ENCODE results near the gene CCNF. TPM values are rescaled to one million over a fixed set of nuclear protein-coding genes. Genes with fewer than 3 reads are reported as not detected.
A peak's percentile ranks its signal among the peaks of the same experiment; 100 is the strongest.
"Not testable (repeated sequence)": the region's sequence is repeated elsewhere in the genome, so short reads cannot be mapped to it uniquely, and the experiment has no call there.

CCNF gene
- total RNA-seq, 1 donor from 2014 or later: 26.7 TPM

DNA sequence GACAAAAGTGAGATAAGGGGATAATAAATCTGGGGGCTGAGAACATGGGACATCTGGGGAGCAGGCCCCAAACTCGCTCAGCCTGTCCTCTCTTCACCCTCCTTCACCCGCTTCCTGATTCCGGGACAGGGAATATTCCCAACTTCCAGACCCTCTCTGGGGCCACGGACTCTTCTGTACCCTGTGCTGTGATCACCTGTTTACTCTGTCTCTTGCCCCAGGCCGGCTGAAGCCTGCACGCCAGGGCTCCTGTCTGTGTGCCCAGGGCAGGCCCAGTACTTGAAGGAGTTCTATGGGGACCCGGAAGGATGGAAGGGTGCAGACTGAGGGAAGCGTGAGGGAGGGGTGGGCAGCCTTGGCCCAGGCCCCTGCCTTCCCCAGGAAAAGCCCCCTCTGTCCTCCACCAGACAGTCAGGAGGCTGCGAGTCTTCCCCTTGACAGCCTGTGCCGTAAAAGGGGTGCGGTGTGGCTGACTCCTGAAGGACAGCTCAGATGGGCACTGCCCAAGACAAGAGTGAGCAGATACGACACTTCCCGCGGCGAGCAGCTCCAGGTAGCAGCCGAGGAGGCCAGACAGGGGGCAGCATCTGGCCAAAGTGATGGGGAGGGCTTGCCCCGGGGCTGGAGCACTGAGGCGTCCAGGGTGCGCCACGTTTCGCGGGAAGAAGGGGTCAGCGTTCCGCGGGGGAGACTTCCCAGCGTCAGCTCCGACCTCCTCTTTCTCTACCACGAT, 1.0 kb upstream of the CCNF start:
- peak in 1 of 2 donors; percentile 31 for DNase-seq (ENCODE audit: low read depth in 2 of 2)

GRCh38 chr16:2428784-2429033, 538 bp upstream of the CCNF start:
- no peak for DNase-seq (ENCODE audit: low read depth in 2 of 2)

GRCh38 chr16:2429771-2430663, 770 bp downstream of the CCNF start:
- peak in 1 of 2 donors; percentile 44 for DNase-seq (ENCODE audit: low read depth in 2 of 2)

- no peak for DNase-seq (ENCODE audit: low read depth in 2 of 2)
Observed at GRCh38 chr16:2432286-2432685, 3.0 kb downstream of the CCNF start.

DNA sequence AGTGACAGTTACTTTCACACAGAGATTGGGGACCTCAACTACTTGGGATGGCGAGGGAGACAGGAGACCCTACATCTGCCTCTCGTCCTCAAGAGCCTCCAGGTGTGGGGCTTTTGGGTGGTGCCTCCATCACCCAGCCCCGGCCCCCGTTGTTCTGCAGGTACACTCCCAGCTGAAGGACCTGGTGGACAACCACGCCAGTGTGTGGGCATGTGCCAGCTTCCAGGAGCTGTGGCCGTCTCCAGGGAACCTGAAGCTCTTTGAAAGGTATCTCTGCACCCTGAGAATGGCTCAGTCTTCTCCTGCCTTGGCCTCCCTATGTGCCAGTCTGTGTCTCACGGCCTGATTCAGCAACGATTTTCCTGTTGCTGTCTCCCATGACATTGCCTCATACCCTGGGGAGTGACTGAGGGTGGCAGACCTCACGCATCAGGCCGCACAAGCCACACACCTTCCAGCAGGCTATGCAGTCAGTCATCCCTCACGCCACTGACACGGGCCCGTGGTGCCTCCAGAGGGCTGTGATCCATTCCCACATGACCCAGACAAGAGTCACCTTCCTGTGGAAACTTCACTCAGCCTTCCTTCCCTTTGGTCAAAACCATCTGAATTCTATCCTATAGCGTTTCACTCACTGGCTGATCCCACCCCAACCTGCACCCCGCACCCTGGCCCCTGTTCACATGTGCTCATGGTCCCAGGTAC, 3.7 kb downstream of the CCNF start:
- peak; percentile 12 to 33 for DNase-seq (ENCODE audit: low read depth in 2 of 2)

GRCh38 chr16:2435236-2435635, 6.0 kb downstream of the CCNF start:
- DNase-seq (ENCODE audit: low read depth in 2 of 2): not testable (repeated sequence)

GRCh38 chr16:2436110-2436509, 6.9 kb downstream of the CCNF start:
- DNase-seq (ENCODE audit: low read depth in 2 of 2): no peak

DNA sequence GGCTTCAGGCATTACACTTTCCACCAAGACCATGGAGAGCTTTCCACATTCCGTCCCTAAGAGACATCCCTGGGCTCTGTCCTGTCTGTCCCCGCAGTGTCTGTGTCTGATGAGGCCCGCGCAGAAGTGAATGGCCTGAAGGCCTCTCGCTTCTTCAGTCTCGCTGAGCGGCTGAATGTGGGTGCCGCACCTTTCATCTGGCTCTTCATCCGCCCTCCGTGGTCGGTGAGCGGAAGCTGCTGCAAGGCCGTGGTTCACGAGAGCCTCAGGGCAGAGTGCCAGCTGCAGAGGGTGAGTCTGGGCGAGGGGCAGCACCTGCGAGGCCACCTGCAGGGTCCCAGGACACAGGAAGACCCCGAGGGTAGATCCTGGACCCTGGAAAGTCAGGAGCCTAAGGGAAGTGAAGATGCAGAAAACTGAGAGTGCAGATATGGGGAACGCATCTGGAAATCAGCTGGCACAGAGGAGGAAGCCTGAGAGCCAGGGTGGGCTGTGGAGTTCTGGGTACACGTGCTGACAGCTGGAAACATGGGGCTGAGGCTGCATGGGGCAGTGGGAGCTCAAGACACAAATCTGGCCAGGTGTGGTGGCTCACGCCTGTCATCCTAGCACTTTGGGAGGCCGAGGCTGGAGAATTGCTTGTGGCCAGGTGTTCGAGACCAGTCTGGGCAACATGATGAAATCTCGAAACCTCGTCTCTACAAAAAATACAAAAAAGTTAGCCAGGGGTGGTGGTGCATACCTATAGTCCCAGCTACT, 8.0 kb downstream of the CCNF start:
- DNase-seq (ENCODE audit: low read depth in 2 of 2): no peak

GRCh38 chr16:2438121-2438520, 8.9 kb downstream of the CCNF start:
- DNase-seq (ENCODE audit: low read depth in 2 of 2): no peak

- no peak for DNase-seq (ENCODE audit: low read depth in 2 of 2)
Observed at GRCh38 chr16:2439598-2439997, 10.4 kb downstream of the CCNF start.

- not testable (repeated sequence) for DNase-seq (ENCODE audit: low read depth in 2 of 2)
Observed at GRCh38 chr16:2441143-2441804, 12.0 kb downstream of the CCNF start.

GRCh38 chr16:2443555-2443954, 14.3 kb downstream of the CCNF start:
- no peak for DNase-seq (ENCODE audit: low read depth in 2 of 2)

DNA sequence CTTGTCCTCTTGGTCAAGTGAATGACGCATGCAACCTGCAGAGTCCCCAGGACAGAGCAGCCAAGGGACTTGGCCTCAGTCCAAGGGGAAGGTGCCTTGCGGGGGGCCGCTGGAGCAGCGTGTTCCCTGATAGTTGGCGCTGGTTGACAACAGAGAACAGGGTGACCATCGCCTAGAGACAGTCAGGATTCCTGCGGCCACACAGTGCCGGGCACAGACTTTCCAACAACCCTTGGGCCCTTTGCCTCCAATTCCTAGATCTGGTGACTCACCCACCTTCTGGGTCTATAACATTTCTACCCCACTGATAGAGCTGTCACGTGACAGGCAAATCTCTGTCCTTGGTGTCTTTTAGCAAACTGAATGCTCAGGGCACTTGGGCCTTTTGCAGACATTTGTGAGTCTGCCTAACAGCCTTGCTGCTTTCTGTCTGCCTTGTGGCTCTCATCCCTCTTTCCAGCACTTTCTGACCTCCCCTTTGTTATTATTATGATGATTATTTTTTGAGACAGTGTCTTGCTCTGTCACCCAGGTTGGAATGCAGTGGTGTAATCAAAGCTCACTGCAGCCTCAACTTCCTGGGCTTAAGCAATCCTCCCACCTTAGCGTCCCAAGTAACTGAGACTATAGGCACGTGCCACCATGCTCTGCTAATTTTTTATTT, 18.8 kb downstream of the CCNF start:
- DNase-seq (ENCODE audit: low read depth in 2 of 2): no peak

DNA sequence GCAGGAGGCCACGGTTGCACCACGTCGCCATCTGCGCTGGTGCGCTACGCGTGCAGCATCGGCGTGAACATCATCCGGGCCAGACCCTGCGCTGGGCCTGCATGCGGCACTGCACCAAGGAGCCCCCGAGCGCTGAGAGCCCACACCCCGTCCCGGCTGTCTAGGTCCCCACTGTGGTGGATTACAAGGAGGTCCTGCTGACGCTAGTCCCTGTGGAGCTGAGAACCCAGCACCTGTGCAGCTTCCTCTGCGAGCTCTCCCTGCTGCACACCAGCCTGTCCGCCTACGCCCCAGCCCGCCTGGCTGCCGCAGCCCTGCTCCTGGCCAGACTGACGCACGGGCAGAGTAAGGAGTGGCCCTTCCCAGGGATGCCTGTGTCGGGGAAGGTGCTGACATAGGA, 19.9 kb downstream of the CCNF start:
- no peak for DNase-seq (ENCODE audit: low read depth in 2 of 2)

GRCh38 chr16:2450535-2450934, 21.3 kb downstream of the CCNF start:
- DNase-seq (ENCODE audit: low read depth in 2 of 2): no peak

DNA sequence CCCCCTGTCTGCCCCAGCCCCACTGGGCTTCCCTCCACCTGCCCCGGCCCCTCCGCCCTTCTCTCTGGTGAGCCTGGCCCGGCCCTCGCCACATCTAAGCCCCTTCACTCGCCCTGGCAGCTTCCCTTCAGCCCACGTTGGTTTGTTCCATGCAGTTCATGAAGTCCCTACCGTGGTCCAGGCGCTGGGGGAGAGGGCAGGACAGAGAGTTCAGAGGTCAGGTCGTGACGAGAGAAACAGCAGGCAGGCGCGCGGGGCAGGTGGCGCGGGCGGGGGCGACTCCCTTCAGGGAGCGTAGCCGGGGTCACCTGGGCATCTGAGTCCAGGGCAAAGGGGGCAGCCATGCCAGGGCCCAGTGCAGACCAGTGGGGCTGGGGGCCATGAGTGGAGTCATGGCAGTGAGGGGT, 21.7 kb downstream of the CCNF start:
- no peak for DNase-seq (ENCODE audit: low read depth in 2 of 2)

GRCh38 chr16:2451851-2452320, 22.6 kb downstream of the CCNF start:
- no peak for DNase-seq (ENCODE audit: low read depth in 2 of 2)

- DNase-seq (ENCODE audit: low read depth in 2 of 2): no peak
Observed at GRCh38 chr16:2452650-2453049, 23.4 kb downstream of the CCNF start.

GRCh38 chr16:2455081-2455845, 26.0 kb downstream of the CCNF start:
- no peak for DNase-seq (ENCODE audit: low read depth in 2 of 2)
